A549 (cell line): ENCODE results near the gene ICE2.

ENCODE experiments used
- CEBPB ChIP-seq, 2 experiments: fragments of >200 bp in 1 of 2; sonication (Bioruptor Twin) in 1 of 2; formaldehyde crosslinking in 1 of 2; IDR thresholded peaks; 2 replicates each; pipeline ENCODE4 v1.6.1; 2012 to 2016
- EP300 ChIP-seq, 2 experiments: fragments of >200 bp; sonication (Bioruptor Twin); formaldehyde crosslinking; IDR thresholded peaks; 2 replicates in 1 of 2; 3 replicates in 1 of 2; pipeline ENCODE4 v1.6.1; 2016 to 2017
- KDM1A ChIP-seq: fragments of 200-600 bp; sonication (generic); IDR thresholded peaks from 2 replicates; pipeline ENCODE4 v1.6.1; 2016; ENCODE audit warnings: low read depth, mild to moderate bottlenecking
- RNF2 ChIP-seq: fragments of 200-600 bp; sonication (generic); IDR thresholded peaks from 2 replicates; pipeline ENCODE4 v1.6.1; 2016; ENCODE audit warnings: low read depth, mild to moderate bottlenecking, antibody characterized with exemption, moderate library complexity, borderline replicate concordance
- TF ChIP-seq, protein P1 (sequence below): fragments of 200-600 bp; sonication (generic); IDR thresholded peaks from 2 replicates; pipeline ENCODE4 v1.6.1; 2016; ENCODE audit warnings: antibody characterized with exemption, mild to moderate bottlenecking, moderate library complexity
- TF ChIP-seq, protein P2 (sequence below): fragments of >200 bp; sonication (Bioruptor Twin); formaldehyde crosslinking; IDR thresholded peaks from 3 replicates; pipeline ENCODE4 v1.5.1; 2016

DNA sequence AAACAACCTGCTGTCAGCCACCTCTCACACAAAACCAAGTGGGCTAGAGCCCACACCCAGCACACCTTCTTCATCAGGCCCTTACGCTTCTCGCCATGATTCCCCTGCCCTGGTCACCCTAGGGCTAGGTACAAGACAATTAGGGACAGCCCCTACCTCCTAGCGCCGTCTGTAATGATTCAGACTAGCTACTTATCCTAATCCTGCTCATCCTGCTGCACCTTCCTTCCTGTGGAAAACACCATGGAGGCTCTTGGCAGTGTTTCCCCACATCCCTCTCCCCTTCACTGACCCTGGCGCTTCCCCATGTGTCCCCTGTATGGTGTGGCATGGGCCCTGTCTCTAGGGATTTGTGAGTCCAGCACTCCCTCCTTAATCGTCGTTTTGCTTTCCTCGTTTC, 39.6 kb upstream of the ICE2 start:
- TF ChIP-seq, protein P1, sequence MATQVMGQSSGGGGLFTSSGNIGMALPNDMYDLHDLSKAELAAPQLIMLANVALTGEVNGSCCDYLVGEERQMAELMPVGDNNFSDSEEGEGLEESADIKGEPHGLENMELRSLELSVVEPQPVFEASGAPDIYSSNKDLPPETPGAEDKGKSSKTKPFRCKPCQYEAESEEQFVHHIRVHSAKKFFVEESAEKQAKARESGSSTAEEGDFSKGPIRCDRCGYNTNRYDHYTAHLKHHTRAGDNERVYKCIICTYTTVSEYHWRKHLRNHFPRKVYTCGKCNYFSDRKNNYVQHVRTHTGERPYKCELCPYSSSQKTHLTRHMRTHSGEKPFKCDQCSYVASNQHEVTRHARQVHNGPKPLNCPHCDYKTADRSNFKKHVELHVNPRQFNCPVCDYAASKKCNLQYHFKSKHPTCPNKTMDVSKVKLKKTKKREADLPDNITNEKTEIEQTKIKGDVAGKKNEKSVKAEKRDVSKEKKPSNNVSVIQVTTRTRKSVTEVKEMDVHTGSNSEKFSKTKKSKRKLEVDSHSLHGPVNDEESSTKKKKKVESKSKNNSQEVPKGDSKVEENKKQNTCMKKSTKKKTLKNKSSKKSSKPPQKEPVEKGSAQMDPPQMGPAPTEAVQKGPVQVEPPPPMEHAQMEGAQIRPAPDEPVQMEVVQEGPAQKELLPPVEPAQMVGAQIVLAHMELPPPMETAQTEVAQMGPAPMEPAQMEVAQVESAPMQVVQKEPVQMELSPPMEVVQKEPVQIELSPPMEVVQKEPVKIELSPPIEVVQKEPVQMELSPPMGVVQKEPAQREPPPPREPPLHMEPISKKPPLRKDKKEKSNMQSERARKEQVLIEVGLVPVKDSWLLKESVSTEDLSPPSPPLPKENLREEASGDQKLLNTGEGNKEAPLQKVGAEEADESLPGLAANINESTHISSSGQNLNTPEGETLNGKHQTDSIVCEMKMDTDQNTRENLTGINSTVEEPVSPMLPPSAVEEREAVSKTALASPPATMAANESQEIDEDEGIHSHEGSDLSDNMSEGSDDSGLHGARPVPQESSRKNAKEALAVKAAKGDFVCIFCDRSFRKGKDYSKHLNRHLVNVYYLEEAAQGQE: no peak
- TF ChIP-seq KDM1A (no peak), RNF2 (no peak), EP300 (IDR thresholded peaks at IDR 0.05) (no peak), CEBPB (IDR thresholded peaks at IDR 0.05) (no peak)
- TF ChIP-seq, protein P2, sequence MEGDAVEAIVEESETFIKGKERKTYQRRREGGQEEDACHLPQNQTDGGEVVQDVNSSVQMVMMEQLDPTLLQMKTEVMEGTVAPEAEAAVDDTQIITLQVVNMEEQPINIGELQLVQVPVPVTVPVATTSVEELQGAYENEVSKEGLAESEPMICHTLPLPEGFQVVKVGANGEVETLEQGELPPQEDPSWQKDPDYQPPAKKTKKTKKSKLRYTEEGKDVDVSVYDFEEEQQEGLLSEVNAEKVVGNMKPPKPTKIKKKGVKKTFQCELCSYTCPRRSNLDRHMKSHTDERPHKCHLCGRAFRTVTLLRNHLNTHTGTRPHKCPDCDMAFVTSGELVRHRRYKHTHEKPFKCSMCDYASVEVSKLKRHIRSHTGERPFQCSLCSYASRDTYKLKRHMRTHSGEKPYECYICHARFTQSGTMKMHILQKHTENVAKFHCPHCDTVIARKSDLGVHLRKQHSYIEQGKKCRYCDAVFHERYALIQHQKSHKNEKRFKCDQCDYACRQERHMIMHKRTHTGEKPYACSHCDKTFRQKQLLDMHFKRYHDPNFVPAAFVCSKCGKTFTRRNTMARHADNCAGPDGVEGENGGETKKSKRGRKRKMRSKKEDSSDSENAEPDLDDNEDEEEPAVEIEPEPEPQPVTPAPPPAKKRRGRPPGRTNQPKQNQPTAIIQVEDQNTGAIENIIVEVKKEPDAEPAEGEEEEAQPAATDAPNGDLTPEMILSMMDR: no peak
